Neural cell (in vitro differentiated cells): ENCODE data around the gene PARD3B. TPM values are rescaled to one million over a fixed set of nuclear protein-coding genes. Genes with fewer than 3 reads are reported as not detected.

Source experiments
- H2AFZ ChIP-seq: fragments of 200-600, 300-800 bp; sonication (generic), shearing (Covaris generic); 2 replicates; pipeline ENCODE4 v1.6.0; 2014; ENCODE audit warnings: low read depth, mild to moderate bottlenecking, antibody characterized with exemption, low read length, moderate library complexity
- H3F3A ChIP-seq: fragments of 200-600 bp; shearing (Covaris generic); 2 replicates; pipeline ENCODE4 v1.6.1; 2016; ENCODE audit warnings: mild to moderate bottlenecking, moderate library complexity, mixed read lengths, antibody characterized with exemption, low read length; ENCODE audit not compliant: insufficient read depth, poor library complexity, severe bottlenecking
- H3K27ac ChIP-seq: fragments of 200-600, 300-800 bp; sonication (generic), shearing (Covaris generic); 2 replicates; pipeline ENCODE4 v1.5.1; 2014; ENCODE audit warnings: mild to moderate bottlenecking, low read length, moderate library complexity
- H3K27me3 ChIP-seq: fragments of 300-800, 200-600 bp; sonication (generic), shearing (Covaris generic); 2 replicates; pipeline ENCODE4 v1.6.0; 2014; ENCODE audit warnings: mild to moderate bottlenecking, low read depth, low read length, moderate library complexity; ENCODE audit not compliant: insufficient read depth
- H3K36me3 ChIP-seq: fragments of 300-800, 200-600 bp; sonication (generic), shearing (Covaris generic); 2 replicates; pipeline ENCODE4 v1.5.1; 2014; ENCODE audit warnings: mild to moderate bottlenecking, antibody characterized with exemption, low read length, moderate library complexity; ENCODE audit not compliant: insufficient read depth
- H3K4me2 ChIP-seq: fragments of 300-800, 200-600 bp; sonication (generic), shearing (Covaris generic); 2 replicates; pipeline ENCODE4 v1.6.0; 2014; ENCODE audit warnings: mild to moderate bottlenecking, low read length
- H3K4me3 ChIP-seq: fragments of 300-800, 200-600 bp; sonication (generic), shearing (Covaris generic); 2 replicates; pipeline ENCODE4 v1.5.1; 2014; ENCODE audit warnings: mild to moderate bottlenecking, low read length, moderate library complexity
- H3K79me2 ChIP-seq: fragments of 200-600 bp; shearing (Covaris generic); replicated peaks from 2 replicates; pipeline ENCODE4 v1.6.0; 2014; ENCODE audit warnings: mild to moderate bottlenecking, low read length, moderate library complexity; ENCODE audit not compliant: insufficient read depth
- H3K9ac ChIP-seq: fragments of 300-800, 200-600 bp; sonication (generic), shearing (Covaris generic); 2 replicates; pipeline ENCODE4 v1.6.1; 2016; ENCODE audit warnings: mild to moderate bottlenecking, low read length, mixed read lengths
- H3K9me2 ChIP-seq: fragments of 200-600 bp; shearing (Covaris generic); 2 replicates; pipeline ENCODE4 v1.6.1; 2016; ENCODE audit warnings: mild to moderate bottlenecking, low read length, mixed read lengths; ENCODE audit not compliant: insufficient read depth
- H3K9me3 ChIP-seq: fragments of 200-600, 300-800 bp; sonication (generic), shearing (Covaris generic); 2 replicates; pipeline ENCODE4 v1.6.1; 2016; ENCODE audit warnings: mild to moderate bottlenecking, mixed run types, low read length, moderate library complexity, mixed read lengths
- H4K20me1 ChIP-seq: fragments of 200-600 bp; shearing (Covaris generic); 2 replicates; pipeline ENCODE4 v1.6.1; 2016; ENCODE audit warnings: mild to moderate bottlenecking, mixed run types; ENCODE audit not compliant: insufficient read depth
- EP300 ChIP-seq: fragments of 450-650 bp; conservative IDR thresholded peaks from 2 replicates; pipeline ENCODE4 v1.6.1; 2014; ENCODE audit warnings: antibody characterized with exemption, mild to moderate bottlenecking, moderate library complexity; ENCODE audit not compliant: poor library complexity, severe bottlenecking
- EZH2 ChIP-seq: fragments of 200-600, 300-800 bp; shearing (Covaris generic), sonication (generic); IDR thresholded peaks from 2 replicates; pipeline ENCODE4 v1.6.1; 2014; ENCODE audit warnings: antibody characterized with exemption, low read length, borderline replicate concordance, mild to moderate bottlenecking; ENCODE audit not compliant: insufficient read depth, poor library complexity, severe bottlenecking
- MXI1 ChIP-seq: fragments of 450-650 bp; conservative IDR thresholded peaks from 2 replicates; pipeline ENCODE4 v1.6.1; 2014; ENCODE audit warnings: antibody characterized with exemption, mild to moderate bottlenecking; ENCODE audit not compliant: poor library complexity, severe bottlenecking
- POLR2AphosphoS5 ChIP-seq: IDR thresholded peaks from 2 replicates; pipeline ENCODE4 v1.6.1; 2012
- RAD21 ChIP-seq: fragments of 450-650 bp; conservative IDR thresholded peaks from 2 replicates; pipeline ENCODE4 v1.6.1; 2014; ENCODE audit warnings: antibody characterized with exemption, mild to moderate bottlenecking, moderate library complexity
- SMC3 ChIP-seq: fragments of 450-650 bp; conservative IDR thresholded peaks from 2 replicates; pipeline ENCODE4 v1.6.1; 2014; ENCODE audit warnings: antibody characterized with exemption, mild to moderate bottlenecking, moderate library complexity; ENCODE audit not compliant: poor library complexity
- TAF1 ChIP-seq: IDR thresholded peaks from 2 replicates; pipeline ENCODE4 v1.6.1; 2012; ENCODE audit warnings: low read depth
- polyA plus RNA-seq: library from polyadenylated mRNA; depleted of rRNA; stranded (reverse); fragments of >200 nt; gene quantifications from 2 replicates; pipeline ENCODE4 v1.2.3, GENCODE V29; 2014
- TF ChIP-seq, protein P1 (sequence below): fragments of 450-650 bp; IDR thresholded peaks from 2 replicates; pipeline ENCODE4 v1.5.1; 2014; ENCODE audit warnings: antibody characterized with exemption, mild to moderate bottlenecking, moderate library complexity; ENCODE audit not compliant: poor library complexity, severe bottlenecking
- TF ChIP-seq, protein P2 (sequence below): IDR thresholded peaks from 2 replicates; pipeline ENCODE4 v1.6.1; 2012; ENCODE audit warnings: borderline replicate concordance

Gene PARD3B
- polyA plus RNA-seq, 1 donor from 2014 or later = 0.54 TPM

DNA sequence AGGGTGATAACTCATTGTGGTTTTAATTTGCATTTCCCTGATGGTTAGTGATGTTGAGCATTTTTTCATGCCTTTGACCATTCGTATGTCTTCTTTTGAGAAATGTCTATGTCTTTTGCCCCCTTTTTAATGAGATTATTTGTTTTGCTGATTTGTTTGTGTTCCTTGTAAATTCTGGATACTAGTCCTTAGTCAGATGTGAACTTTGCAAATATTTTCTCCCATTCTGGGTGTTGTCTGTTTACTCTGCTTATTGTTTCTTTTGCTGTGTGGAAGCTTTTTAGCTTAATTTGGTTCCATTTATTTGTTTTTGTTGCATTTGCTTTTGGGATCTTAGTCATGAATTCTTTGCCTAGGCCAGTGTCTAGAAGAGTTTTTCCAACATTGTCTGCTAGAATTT lies 192.0 kb downstream of the PARD3B start:
- Histone ChIP-seq H4K20me1 (no peaks in the 10 kb centered on the region), H3K27me3 (no peaks in the 10 kb centered on the region), H3F3A (no peaks in the 10 kb centered on the region), H3K36me3 (no peaks in the 10 kb centered on the region), H3K4me3 (no peak overlapping the region), H3K27ac (no peak overlapping the region), H3K79me2 (no peaks in the 10 kb centered on the region), H3K9me3 (peaks cover 4% of the 10 kb centered on the region), H3K9ac (no peak overlapping the region), H3K4me2 (no peak overlapping the region), H2AFZ (no peak overlapping the region), H3K9me2 (no peaks in the 10 kb centered on the region)
- TF ChIP-seq, protein P1, sequence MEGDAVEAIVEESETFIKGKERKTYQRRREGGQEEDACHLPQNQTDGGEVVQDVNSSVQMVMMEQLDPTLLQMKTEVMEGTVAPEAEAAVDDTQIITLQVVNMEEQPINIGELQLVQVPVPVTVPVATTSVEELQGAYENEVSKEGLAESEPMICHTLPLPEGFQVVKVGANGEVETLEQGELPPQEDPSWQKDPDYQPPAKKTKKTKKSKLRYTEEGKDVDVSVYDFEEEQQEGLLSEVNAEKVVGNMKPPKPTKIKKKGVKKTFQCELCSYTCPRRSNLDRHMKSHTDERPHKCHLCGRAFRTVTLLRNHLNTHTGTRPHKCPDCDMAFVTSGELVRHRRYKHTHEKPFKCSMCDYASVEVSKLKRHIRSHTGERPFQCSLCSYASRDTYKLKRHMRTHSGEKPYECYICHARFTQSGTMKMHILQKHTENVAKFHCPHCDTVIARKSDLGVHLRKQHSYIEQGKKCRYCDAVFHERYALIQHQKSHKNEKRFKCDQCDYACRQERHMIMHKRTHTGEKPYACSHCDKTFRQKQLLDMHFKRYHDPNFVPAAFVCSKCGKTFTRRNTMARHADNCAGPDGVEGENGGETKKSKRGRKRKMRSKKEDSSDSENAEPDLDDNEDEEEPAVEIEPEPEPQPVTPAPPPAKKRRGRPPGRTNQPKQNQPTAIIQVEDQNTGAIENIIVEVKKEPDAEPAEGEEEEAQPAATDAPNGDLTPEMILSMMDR = no peak
- TF ChIP-seq RAD21 (no peak), MXI1 (no peak), TAF1 (no peak), POLR2AphosphoS5 (no peak), SMC3 (no peak), EZH2 (no peak), EP300 (no peak)
- TF ChIP-seq, protein P2, sequence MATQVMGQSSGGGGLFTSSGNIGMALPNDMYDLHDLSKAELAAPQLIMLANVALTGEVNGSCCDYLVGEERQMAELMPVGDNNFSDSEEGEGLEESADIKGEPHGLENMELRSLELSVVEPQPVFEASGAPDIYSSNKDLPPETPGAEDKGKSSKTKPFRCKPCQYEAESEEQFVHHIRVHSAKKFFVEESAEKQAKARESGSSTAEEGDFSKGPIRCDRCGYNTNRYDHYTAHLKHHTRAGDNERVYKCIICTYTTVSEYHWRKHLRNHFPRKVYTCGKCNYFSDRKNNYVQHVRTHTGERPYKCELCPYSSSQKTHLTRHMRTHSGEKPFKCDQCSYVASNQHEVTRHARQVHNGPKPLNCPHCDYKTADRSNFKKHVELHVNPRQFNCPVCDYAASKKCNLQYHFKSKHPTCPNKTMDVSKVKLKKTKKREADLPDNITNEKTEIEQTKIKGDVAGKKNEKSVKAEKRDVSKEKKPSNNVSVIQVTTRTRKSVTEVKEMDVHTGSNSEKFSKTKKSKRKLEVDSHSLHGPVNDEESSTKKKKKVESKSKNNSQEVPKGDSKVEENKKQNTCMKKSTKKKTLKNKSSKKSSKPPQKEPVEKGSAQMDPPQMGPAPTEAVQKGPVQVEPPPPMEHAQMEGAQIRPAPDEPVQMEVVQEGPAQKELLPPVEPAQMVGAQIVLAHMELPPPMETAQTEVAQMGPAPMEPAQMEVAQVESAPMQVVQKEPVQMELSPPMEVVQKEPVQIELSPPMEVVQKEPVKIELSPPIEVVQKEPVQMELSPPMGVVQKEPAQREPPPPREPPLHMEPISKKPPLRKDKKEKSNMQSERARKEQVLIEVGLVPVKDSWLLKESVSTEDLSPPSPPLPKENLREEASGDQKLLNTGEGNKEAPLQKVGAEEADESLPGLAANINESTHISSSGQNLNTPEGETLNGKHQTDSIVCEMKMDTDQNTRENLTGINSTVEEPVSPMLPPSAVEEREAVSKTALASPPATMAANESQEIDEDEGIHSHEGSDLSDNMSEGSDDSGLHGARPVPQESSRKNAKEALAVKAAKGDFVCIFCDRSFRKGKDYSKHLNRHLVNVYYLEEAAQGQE = no peak

DNA sequence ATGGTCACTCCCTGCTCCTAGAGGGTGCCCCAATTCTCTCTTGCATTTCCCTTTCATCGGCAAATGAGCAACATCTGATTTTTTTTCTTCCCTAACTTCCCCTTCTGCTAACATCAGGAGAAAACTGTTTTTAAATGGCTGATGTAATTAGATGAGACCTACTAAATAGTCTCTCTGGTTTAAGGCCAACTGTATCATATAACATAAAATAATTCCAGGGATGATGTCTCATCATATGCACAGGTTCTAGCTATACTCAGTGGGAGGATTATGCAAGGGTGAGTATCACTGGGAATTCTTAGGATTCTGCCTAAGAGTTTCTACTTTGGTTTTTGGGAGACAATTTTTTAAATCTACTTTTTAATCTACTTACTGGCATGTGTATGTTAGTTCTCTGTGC lies 193.4 kb downstream of the PARD3B start:
- no peak overlapping the region for H3K27ac ChIP-seq
- no peaks in the 10 kb centered on the region for H4K20me1 ChIP-seq
- no peak overlapping the region for H3K4me2 ChIP-seq
- H3K9me2 ChIP-seq = no peaks in the 10 kb centered on the region
- H3K9ac ChIP-seq = no peak overlapping the region
- no peaks in the 10 kb centered on the region for H3K79me2 ChIP-seq
- no peak overlapping the region for H3K4me3 ChIP-seq
- H3F3A ChIP-seq = no peaks in the 10 kb centered on the region
- H3K27me3 ChIP-seq = no peaks in the 10 kb centered on the region
- no peaks in the 10 kb centered on the region for H3K36me3 ChIP-seq
- no peak overlapping the region for H2AFZ ChIP-seq
- peaks cover 4% of the 10 kb centered on the region for H3K9me3 ChIP-seq
- TF ChIP-seq TAF1 = no peak
- TF ChIP-seq, protein P2 = no peak
- no peak for TF ChIP-seq POLR2AphosphoS5
- TF ChIP-seq EZH2 = no peak
- TF ChIP-seq, protein P1 = no peak
- TF ChIP-seq MXI1 = no peak
- TF ChIP-seq RAD21 = no peak
- no peak for TF ChIP-seq EP300
- TF ChIP-seq SMC3 = no peak
